Suppressor macrophage treated with lipopolysaccharide for 1 hour (primary cell): ENCODE data around the gene YWHAH.
A peak's percentile ranks its signal among the peaks of the same experiment; 100 is the strongest.
"Not testable (repeated sequence)": the region's sequence is repeated elsewhere in the genome, so short reads cannot be mapped to it uniquely, and the experiment has no call there.

Source experiments
- DNase-seq, 3 donors: peaks; one replicate each; pipeline ENCODE4 v3.0.0-alpha.2; 2020 to 2022

YWHAH gene

DNA sequence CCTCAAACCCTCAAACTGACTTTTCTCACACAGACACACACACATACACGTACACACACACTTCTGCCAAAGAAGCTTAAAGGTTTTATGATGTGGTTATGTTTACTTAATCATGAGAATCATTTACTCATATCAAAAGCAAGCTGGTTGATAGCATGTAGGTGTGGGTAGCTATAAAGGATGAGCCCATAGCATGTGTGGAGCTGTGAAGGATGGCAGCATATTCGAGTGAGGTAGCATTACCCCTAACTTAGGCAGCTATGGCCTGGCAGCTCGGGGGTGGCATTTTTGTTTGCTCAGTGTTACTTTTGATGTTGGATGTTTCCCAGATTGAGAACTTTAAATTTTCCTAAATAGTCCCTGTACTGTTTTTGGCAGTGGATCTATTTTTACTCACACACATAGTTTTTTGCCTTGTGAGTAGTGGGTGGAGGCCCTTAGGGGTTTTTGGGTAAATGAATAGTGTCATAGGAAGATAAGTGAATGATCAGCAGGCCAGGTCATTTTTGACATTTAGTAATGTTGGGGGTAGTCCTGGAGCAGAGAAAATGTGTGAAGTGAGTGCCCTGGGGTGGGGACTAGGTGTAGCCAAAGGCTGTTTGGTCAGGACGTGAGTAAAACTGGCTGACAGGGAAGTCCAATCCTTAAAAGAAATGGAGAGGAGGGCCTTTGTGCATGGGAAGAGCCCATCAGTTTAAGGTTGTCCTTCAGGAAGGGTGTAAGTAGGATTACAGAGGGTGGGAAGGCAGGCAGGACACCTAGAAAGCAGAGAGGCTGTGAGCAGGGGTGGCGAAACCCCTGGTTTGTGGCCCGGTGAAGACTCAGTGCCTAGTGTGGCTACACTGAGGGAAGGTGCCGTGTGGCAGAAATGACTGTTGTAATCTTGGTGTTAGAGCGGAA is 7.1 kb downstream of the YWHAH start:
- DNase-seq: peak in 1 of 3 donors; percentile 36

DNA sequence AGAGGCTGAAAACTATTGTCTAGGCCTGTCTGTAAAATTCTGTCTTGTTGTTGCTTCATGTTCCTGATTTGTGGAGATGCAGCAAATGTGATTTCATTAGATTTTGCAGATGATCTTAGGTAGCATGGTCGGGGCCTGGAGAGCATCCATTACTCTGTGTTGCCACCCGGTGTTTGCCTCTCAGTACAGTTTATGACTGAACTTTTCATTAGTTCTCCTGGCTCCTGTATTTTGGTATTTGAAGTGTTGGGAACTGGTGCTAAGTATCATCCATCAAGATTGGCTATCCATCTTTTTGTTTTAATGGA is 7.7 kb downstream of the YWHAH start:
- no peak for DNase-seq

- peak; percentile 13 to 60 (median 52) for DNase-seq
These were observed 8.1 kb downstream of the YWHAH start for GRCh38 chr22:31952472-31952871.

DNA sequence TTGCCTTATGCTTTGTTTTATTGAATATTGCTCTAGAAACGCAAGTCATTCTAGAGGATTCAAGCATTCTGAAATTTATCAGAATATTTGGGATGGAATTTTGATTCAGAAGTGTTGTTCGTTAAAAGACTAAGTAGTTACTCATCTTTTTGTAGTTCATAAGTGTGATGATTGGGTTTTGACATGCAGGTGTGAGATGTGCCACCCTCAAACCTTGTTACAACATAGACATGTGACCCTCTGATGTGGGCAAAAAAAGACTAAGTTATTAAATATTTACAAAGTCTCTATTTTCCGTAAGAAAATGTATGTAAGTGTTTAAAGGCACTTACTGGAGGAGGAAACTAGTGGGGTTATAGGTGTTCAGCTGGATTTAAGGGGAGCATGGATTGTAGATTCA is 8.9 kb downstream of the YWHAH start:
- no peak for DNase-seq

- no peak for DNase-seq
These were observed 10.5 kb downstream of the YWHAH start for GRCh38 chr22:31954535-31955523.

GRCh38 chr22:31956360-31956759 is 12.0 kb downstream of the YWHAH start:
- no peak for DNase-seq

DNA sequence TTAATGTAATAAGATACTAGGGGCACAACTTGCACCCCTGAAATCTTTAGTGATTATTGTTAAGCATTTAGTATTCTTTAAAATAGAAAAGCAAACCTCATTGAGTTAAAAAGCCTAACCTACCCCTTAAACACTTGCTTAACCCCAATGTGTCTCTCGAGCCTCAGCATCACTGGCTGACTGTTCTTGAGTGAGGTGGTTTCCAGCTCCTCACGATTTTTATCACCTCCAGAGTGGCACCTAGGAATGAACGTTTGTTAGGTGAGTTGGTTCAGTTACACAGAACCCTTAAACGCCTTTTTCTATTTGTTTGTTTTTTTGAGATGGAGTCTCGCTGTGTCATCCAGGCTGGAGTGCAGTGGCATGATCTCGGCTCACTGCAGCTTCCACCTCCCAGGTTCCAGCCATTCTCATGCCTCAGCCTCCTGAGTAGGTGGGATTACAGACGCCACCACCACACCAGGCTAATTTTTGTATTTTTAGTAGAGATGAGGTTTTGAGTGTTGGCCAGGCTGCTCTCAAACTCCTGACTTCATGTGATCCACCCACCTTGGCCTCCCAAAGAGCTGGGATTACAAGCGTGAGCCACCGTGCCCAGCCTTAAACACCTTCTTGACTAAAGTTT is 13.7 kb downstream of the YWHAH start:
- no peak for DNase-seq

DNA sequence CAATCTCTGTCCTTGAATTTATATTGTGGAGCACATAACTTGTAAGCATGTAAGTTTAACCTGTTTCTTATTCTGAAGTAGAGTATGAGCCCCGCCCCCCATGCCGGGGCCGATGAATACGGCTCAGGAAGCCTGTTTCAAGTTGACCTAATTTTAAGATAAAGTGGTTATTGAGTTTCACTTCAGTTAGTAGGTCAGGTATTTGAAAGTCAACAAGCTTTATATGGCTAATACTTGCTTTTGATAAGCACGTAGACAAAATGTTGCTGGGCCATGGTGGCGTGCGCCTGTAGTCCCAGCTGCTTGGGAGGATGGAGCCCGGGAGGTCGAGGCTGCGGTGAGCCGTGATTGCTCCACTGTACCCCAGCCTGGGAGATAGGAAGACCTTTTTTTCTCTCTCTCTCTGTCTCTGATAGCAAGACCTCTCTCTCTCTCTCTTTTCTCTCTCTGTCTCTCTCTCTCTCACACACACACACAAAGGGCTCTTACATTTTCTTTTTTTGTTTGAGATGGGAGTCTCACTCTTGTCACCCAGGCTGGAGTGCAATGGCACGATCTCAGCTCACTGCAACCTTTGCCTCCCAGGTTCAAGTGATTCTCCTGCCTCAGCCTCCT is 14.4 kb downstream of the YWHAH start:
- DNase-seq: no peak

- DNase-seq: no peak
These were observed 16.4 kb downstream of the YWHAH start for GRCh38 chr22:31960767-31961166.

DNA sequence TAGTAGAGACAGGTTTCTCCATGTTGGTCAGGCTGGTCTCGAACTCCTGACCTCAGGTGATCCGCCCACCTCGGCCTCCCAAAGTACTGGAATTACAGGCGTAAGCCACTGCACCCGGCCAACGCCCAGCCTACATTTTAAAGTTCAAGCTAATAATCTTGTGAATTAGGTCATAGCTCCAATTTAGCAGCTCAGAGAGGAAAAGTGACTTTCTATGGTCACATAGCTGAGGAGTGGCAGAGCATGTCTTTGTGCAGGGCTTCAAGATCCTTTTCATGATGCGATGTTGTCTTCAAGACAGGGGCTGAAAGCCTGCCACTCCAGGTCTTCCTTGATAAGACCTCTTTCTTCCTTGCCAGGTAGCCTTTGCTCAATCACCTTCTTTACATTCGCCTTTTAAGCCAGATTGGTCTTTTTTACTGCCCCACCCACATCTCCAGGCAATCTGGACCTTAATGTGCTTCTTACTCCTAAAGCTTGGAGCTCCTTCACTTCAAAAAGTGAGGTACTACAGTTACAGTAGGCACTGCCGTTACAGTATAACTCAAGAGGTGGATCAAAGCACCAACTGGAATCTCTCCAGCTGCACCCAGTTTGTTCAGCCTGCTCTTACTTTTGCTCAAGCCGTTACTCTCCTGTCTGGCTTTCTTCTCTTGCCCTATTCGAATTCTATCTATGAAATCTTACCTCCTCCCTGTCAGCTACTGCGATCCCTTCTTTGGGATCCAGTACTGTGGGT is 18.2 kb downstream of the YWHAH start:
- no peak for DNase-seq

DNA sequence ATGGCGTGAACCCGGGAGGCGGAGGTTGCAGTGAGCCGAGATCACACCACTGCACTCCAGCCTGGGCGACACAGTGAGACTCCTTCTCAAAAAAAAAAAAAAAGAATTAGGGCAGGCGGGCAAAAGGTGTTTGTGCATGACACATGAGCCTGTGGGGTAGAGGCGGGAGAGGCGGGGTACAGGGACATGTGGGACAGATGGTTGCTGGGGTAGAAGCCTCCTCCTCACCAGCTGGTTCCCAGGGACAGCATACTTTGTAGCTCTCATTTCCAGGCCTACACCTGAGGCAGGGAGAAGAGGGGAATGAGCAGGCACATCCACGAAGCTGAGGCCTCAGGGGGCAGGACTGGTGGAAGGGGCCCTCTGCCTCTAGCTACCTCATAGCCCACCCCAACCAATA is 23.7 kb downstream of the YWHAH start:
- DNase-seq: no peak

GRCh38 chr22:31969789-31970489 is 25.6 kb downstream of the YWHAH start:
- DNase-seq: peak in 2 of 3 donors; percentile 30 to 46

DNA sequence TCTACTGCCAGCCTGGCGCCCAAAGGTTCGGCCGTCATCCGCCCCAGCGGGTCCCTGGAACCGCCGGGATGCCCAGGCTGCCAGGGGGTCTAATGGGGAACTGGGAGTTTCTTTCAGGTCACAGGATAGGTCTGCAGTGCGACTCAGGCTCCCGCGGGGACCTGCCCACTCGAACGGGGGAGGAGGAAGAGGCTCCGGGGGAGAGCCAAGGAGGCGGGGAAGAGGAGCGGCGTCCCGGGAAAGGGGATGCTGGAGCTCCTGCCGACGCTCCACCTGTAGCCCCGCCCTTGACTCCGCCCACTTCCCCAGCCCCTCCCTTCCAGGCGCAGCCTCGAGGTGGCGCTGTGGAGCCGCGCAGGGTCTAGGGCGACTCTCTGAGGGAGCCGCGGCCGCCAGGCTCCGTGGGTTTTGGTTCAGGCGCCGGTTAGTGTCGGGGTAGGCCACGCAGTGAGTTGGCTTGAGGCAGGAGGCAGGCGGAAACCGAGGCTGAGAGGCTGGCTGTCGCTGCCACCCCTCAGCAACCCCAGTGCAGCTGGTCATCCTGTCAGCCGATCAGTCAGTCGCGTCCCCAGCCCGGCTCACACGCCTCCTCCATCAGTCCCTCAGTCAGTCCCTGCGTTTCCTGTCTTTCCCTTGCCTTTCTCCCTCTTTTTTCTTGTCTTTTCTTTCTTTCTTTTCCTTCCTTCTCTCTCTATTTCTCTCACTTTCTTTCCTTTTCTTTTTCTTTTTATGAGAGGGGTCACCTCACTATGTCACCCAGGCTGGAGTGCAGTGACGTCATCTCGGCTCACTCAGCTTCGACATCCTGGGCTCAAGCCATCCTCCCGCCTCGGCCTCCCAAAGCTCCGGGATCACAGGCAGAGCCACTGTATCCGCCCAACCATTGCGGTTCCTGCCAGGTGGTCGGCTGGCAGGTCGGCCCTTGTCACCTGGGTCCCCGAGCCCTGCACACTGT is 26.4 kb downstream of the YWHAH start:
- DNase-seq: peak; percentile 78 to 92 (median 86)

DNA sequence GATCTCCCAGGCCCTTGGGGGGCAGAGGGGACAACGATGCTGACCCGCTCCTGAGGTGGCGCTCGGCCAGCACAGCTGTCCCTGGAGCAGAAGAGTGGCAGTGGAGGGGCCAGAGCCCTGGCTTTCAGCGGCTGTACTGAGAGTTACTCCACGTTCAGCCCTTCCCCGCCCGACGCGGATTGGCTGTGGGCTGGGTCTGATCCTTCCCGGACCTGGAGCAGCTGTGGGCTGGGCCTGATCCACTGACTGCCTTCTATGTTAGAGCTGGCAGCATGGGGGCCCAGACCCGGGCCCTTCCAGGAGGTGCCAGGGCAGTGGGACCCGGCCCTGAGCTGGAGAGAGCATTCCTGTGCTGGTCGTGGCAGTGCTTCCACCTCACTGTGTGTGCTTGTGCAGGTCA is 27.8 kb downstream of the YWHAH start:
- DNase-seq: no peak

- no peak for DNase-seq
These were observed 29.4 kb downstream of the YWHAH start for GRCh38 chr22:31973739-31974138.

- DNase-seq: peak; percentile 75 to 89 (median 80)
These were observed 33.0 kb downstream of the YWHAH start for GRCh38 chr22:31977141-31977841.

DNA sequence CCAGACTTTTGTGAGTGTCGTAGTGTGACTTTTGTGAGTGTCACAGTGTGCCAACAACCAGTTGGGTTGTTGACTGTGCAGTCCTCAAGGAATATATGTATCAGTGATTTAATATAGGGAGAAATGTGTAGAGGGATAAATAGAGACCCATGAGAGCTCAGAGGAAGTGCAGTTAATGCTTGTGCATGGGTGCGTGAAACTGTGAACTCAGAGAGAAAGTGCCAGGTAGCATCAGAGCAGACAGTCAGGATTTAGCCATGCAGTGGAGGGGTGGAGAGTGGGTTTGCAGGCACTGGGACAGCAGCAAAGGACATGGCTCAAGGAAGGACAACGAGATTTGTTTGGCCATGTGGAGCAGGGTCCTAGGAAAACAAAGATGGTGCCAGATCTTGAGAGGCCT is 33.6 kb downstream of the YWHAH start:
- DNase-seq: no peak

GRCh38 chr22:31980628-31981027 is 36.3 kb downstream of the YWHAH start:
- no peak for DNase-seq

- not testable (repeated sequence) for DNase-seq
These were observed 37.6 kb downstream of the YWHAH start for GRCh38 chr22:31981976-31982375.
